ENCODE data around the gene MTG2. TPM values are rescaled to one million over a fixed set of nuclear protein-coding genes. Genes with fewer than 3 reads are reported as not detected.
A peak's percentile ranks its signal among the peaks of the same experiment; 100 is the strongest.

Gene MTG2
- total RNA-seq, 1 donor from 2014 or later, result 29.4 TPM

- H3K9me3 Mint-ChIP-seq, result no peaks in the 10 kb centered on the region
- no peak for TF ChIP-seq CTCF (IDR thresholded peaks at IDR 0.05; ENCODE audit: unreplicated experiment)
- H3K27ac Mint-ChIP-seq, result no peak overlapping the region
- no peak overlapping the region for H3K4me3 Mint-ChIP-seq
- DNase-seq (ENCODE audit: low spot score in 2 of 2, unreplicated experiment in 2 of 2), result no peak
- H3K36me3 Mint-ChIP-seq, result peaks cover 26% of the 10 kb centered on the region
- H3K27me3 Mint-ChIP-seq (ENCODE audit: low read depth), result no peaks in the 10 kb centered on the region
- peaks cover 25% of the 10 kb centered on the region for H3K4me1 Mint-ChIP-seq
Observed at GRCh38 chr20:62139636-62140035, 43.2 kb upstream of the MTG2 start.

- H3K36me3 Mint-ChIP-seq, result peaks cover 26% of the 10 kb centered on the region
- no peak for DNase-seq (ENCODE audit: low spot score in 2 of 2, unreplicated experiment in 2 of 2)
- no peaks in the 10 kb centered on the region for H3K9me3 Mint-ChIP-seq
- H3K4me1 Mint-ChIP-seq, result peaks cover 38% of the 10 kb centered on the region
- H3K27ac Mint-ChIP-seq, result peak overlapping the region; percentile 95
- H3K27me3 Mint-ChIP-seq (ENCODE audit: low read depth), result no peaks in the 10 kb centered on the region
- no peak for TF ChIP-seq CTCF (IDR thresholded peaks at IDR 0.05; ENCODE audit: unreplicated experiment)
- peak overlapping the region; percentile 88 for H3K4me3 Mint-ChIP-seq
Observed at GRCh38 chr20:62141043-62141396, 41.8 kb upstream of the MTG2 start.

- H3K4me3 Mint-ChIP-seq, result peak overlapping the region; percentile 88
- peaks cover 40% of the 10 kb centered on the region for H3K4me1 Mint-ChIP-seq
- peaks cover 21% of the 10 kb centered on the region for H3K36me3 Mint-ChIP-seq
- no peaks in the 10 kb centered on the region for H3K9me3 Mint-ChIP-seq
- H3K27me3 Mint-ChIP-seq (ENCODE audit: low read depth), result no peaks in the 10 kb centered on the region
- DNase-seq (ENCODE audit: low spot score in 2 of 2, unreplicated experiment in 2 of 2), result no peak
- H3K27ac Mint-ChIP-seq, result peak overlapping the region; percentile 95
- TF ChIP-seq CTCF (IDR thresholded peaks at IDR 0.05; ENCODE audit: unreplicated experiment), result no peak
Observed at GRCh38 chr20:62141397-62142251, 41.2 kb upstream of the MTG2 start.

GRCh38 chr20:62142252-62143080 lies 40.4 kb upstream of the MTG2 start:
- Mint-ChIP-seq H3K36me3 (peaks cover 20% of the 10 kb centered on the region), H3K4me3 (peak overlapping the region; percentile 88), H3K4me1 (peaks cover 41% of the 10 kb centered on the region), H3K27me3 (ENCODE audit: low read depth) (no peaks in the 10 kb centered on the region), H3K9me3 (no peaks in the 10 kb centered on the region), H3K27ac (peak overlapping the region; percentile 95)
- no peak for TF ChIP-seq CTCF (IDR thresholded peaks at IDR 0.05; ENCODE audit: unreplicated experiment)
- DNase-seq (ENCODE audit: low spot score in 2 of 2, unreplicated experiment in 2 of 2), result peak in 1 of 2 experiments; percentile 65

- TF ChIP-seq CTCF (IDR thresholded peaks at IDR 0.05; ENCODE audit: unreplicated experiment), result no peak
- no peaks in the 10 kb centered on the region for H3K9me3 Mint-ChIP-seq
- H3K27ac Mint-ChIP-seq, result peak within 1 kb of the TSS; percentile 95
- no peaks in the 10 kb centered on the region for H3K27me3 Mint-ChIP-seq (ENCODE audit: low read depth)
- peak; percentile 78 to 87 for DNase-seq (ENCODE audit: low spot score in 2 of 2, unreplicated experiment in 2 of 2)
- peak within 1 kb of the TSS; percentile 88 for H3K4me3 Mint-ChIP-seq
- peaks cover 42% of the 10 kb centered on the region for H3K4me1 Mint-ChIP-seq
- peaks cover 11% of the 10 kb centered on the region for H3K36me3 Mint-ChIP-seq
Observed at GRCh38 chr20:62143081-62143956, 39.5 kb upstream of the MTG2 start, which contains the start of the genes PSMA7 and SS18L1. Gene PSMA7 (minus strand): TSS chr20:62143394. CDS start chr20:62143303, 91 bp downstream. Gene SS18L1 (plus strand): TSS chr20:62143769. CDS start chr20:62143821, 52 bp downstream.
